LNCaP clone FGC (cell line): ENCODE data around the gene BCHE.
"Not testable (repeated sequence)": the region's sequence is repeated elsewhere in the genome, so short reads cannot be mapped to it uniquely, and the experiment has no call there.

Experiments
- DNase-seq: peaks from one replicate; pipeline ENCODE4 v3.0.0-alpha.2; 2011; ENCODE audit warnings: low read depth
- H3K4me3 ChIP-seq: 2 replicates; pipeline ENCODE4 v1.5.1; 2011; ENCODE audit warnings: mild to moderate bottlenecking, low read depth, low read length, control low read depth
- CTCF ChIP-seq: IDR thresholded peaks from 2 replicates; pipeline ENCODE4 v1.5.1; 2012; ENCODE audit warnings: mild to moderate bottlenecking; ENCODE audit not compliant: control insufficient read depth, insufficient read depth; ENCODE audit errors: extremely low read depth

BCHE gene

GRCh38 chr3:165820671-165821123 lies 16.5 kb downstream of the BCHE start:
- DNase-seq = no peak
- H3K4me3 ChIP-seq = no peak overlapping the region
- TF ChIP-seq CTCF = no peak

- no peak overlapping the region for H3K4me3 ChIP-seq
- no peak for TF ChIP-seq CTCF
- DNase-seq = no peak
Measured at GRCh38 chr3:165817160-165817709, 20.0 kb downstream of the BCHE start.

GRCh38 chr3:165816209-165816608 lies 21.0 kb downstream of the BCHE start:
- DNase-seq = no peak
- TF ChIP-seq CTCF = no peak

GRCh38 chr3:165815682-165816081 lies 21.5 kb downstream of the BCHE start:
- no peak for TF ChIP-seq CTCF
- H3K4me3 ChIP-seq = no peak overlapping the region
- DNase-seq = no peak

More at GRCh38 chr3:165816209-165816608, 21.0 kb downstream of the BCHE start:
- no peak overlapping the region for H3K4me3 ChIP-seq

GRCh38 chr3:165814380-165814779 lies 22.8 kb downstream of the BCHE start:
- H3K4me3 ChIP-seq = no peak overlapping the region
- TF ChIP-seq CTCF = no peak
- DNase-seq = no peak

GRCh38 chr3:165807937-165808336 lies 29.3 kb downstream of the BCHE start:
- DNase-seq, H3K4me3 ChIP-seq: not testable (repeated sequence)

GRCh38 chr3:165805946-165806561 lies 31.2 kb downstream of the BCHE start:
- no peak overlapping the region for H3K4me3 ChIP-seq
- no peak for DNase-seq
- TF ChIP-seq CTCF = no peak
